H9 (cell line): Measurements from ENCODE around the gene SNCB. TPM values are rescaled to one million over a fixed set of nuclear protein-coding genes. Genes with fewer than 3 reads are reported as not detected.

Experiments used
- DNase-seq: peaks from one replicate; pipeline ENCODE4 v3.0.0-alpha.2; 2017
- H2AFZ ChIP-seq: one replicate; pipeline ENCODE4 v1.6.1; 2013; ENCODE audit warnings: mild to moderate bottlenecking, low read length, control low read depth, moderate library complexity
- H2AK5ac ChIP-seq: 2 replicates; pipeline ENCODE4 v1.6.1; 2013; ENCODE audit warnings: low read length, control low read depth, mixed read lengths; ENCODE audit not compliant: insufficient read length
- H2BK120ac ChIP-seq: one replicate; pipeline ENCODE4 v1.6.1; 2013; ENCODE audit warnings: low read depth, mild to moderate bottlenecking, low read length, control low read depth, inconsistent platforms; ENCODE audit not compliant: poor library complexity, severe bottlenecking
- H2BK12ac ChIP-seq: 2 replicates; pipeline ENCODE4 v1.6.1; 2013; ENCODE audit warnings: low read length, control low read depth, mixed read lengths, low read depth; ENCODE audit not compliant: insufficient read length
- H2BK15ac ChIP-seq: 2 replicates; pipeline ENCODE4 v1.6.1; 2013; ENCODE audit warnings: low read depth, low read length, control low read depth
- H2BK20ac ChIP-seq: one replicate; pipeline ENCODE4 v1.6.1; 2013; ENCODE audit warnings: low read depth, mild to moderate bottlenecking, low read length, control low read depth, inconsistent platforms; ENCODE audit not compliant: poor library complexity, severe bottlenecking
- H2BK5ac ChIP-seq: 2 replicates; pipeline ENCODE4 v1.6.1; 2013; ENCODE audit warnings: low read length, control low read depth, mixed read lengths; ENCODE audit not compliant: insufficient read length
- H3K14ac ChIP-seq: 2 replicates; pipeline ENCODE4 v1.6.1; 2013; ENCODE audit warnings: low read length, control low read depth; ENCODE audit not compliant: insufficient read depth
- H3K18ac ChIP-seq: 2 replicates; pipeline ENCODE4 v1.6.1; 2013; ENCODE audit warnings: low read depth, mild to moderate bottlenecking, mixed read lengths, low read length, control low read depth; ENCODE audit not compliant: insufficient read length
- H3K23ac ChIP-seq: 2 replicates; pipeline ENCODE4 v1.6.1; 2013; ENCODE audit warnings: low read length, control low read depth, mixed read lengths, low read depth; ENCODE audit not compliant: insufficient read length
- H3K23me2 ChIP-seq: 2 replicates; pipeline ENCODE4 v1.6.1; 2013; ENCODE audit warnings: low read depth, mild to moderate bottlenecking, mixed read lengths, low read length, control low read depth; ENCODE audit not compliant: insufficient read length, poor library complexity, severe bottlenecking
- H3K27ac ChIP-seq: 2 replicates; pipeline ENCODE4 v1.5.1; 2013; ENCODE audit warnings: low read length, control low read depth, mixed read lengths, low read depth; ENCODE audit not compliant: insufficient read length
- H3K27me3 ChIP-seq: 2 replicates; pipeline ENCODE4 v1.6.1; 2013; ENCODE audit warnings: low read length, control low read depth, inconsistent platforms; ENCODE audit not compliant: insufficient read depth
- H3K4ac ChIP-seq: 2 replicates; pipeline ENCODE4 v1.6.1; 2013; ENCODE audit warnings: low read depth, mild to moderate bottlenecking, control low read depth, inconsistent platforms, low read length, moderate library complexity
- H3K4me1 ChIP-seq: 2 replicates; pipeline ENCODE4 v1.6.1; 2013; ENCODE audit warnings: low read length, control low read depth, inconsistent platforms; ENCODE audit not compliant: insufficient read depth
- H3K4me2 ChIP-seq: 2 replicates; pipeline ENCODE4 v1.6.1; 2013; ENCODE audit warnings: low read length, control low read depth, mixed read lengths; ENCODE audit not compliant: insufficient read length, insufficient read depth
- H3K56ac ChIP-seq: 2 replicates; pipeline ENCODE4 v1.6.1; 2013; ENCODE audit warnings: low read depth, mild to moderate bottlenecking, mixed read lengths, low read length, control low read depth; ENCODE audit not compliant: insufficient read length
- H3K79me1 ChIP-seq: 2 replicates; pipeline ENCODE4 v1.6.1; 2013; ENCODE audit warnings: low read depth, mild to moderate bottlenecking, moderate library complexity, low read length, control low read depth, inconsistent platforms; ENCODE audit not compliant: insufficient read depth, poor library complexity, severe bottlenecking
- H3K79me2 ChIP-seq: 2 replicates; pipeline ENCODE4 v1.6.1; 2013; ENCODE audit warnings: low read length, control low read depth, inconsistent platforms; ENCODE audit not compliant: insufficient read depth
- H3K9ac ChIP-seq: 2 replicates; pipeline ENCODE4 v1.6.1; 2013; ENCODE audit warnings: low read length, control low read depth, mixed read lengths; ENCODE audit not compliant: insufficient read length; ENCODE audit errors: extremely low read depth
- H3K9me3 ChIP-seq: one replicate; pipeline ENCODE4 v1.6.1; 2013; ENCODE audit warnings: low read depth, low read length, inconsistent platforms; ENCODE audit not compliant: control insufficient read depth
- H3T11ph ChIP-seq: one replicate; pipeline ENCODE4 v1.6.1; 2013; ENCODE audit warnings: mild to moderate bottlenecking, low read length, control low read depth, inconsistent platforms
- H4K20me1 ChIP-seq: one replicate; pipeline ENCODE4 v1.6.1; 2013; ENCODE audit not compliant: control insufficient read depth, insufficient read length, insufficient read depth
- H4K5ac ChIP-seq: 2 replicates; pipeline ENCODE4 v1.6.1; 2013; ENCODE audit warnings: low read depth, mild to moderate bottlenecking, mixed read lengths, low read length, control low read depth; ENCODE audit not compliant: insufficient read length
- H4K8ac ChIP-seq: replicated peaks from 2 replicates; pipeline ENCODE4 v1.6.1; 2013; ENCODE audit warnings: low read length, control low read depth, mixed read lengths, low read depth; ENCODE audit not compliant: insufficient read length
- H4K91ac ChIP-seq: 2 replicates; pipeline ENCODE4 v1.6.1; 2013; ENCODE audit warnings: low read depth, mild to moderate bottlenecking, moderate library complexity, mixed read lengths, low read length, control low read depth; ENCODE audit not compliant: insufficient read length
- H3K27ac Mint-ChIP-seq, 3 experiments: 2 replicates in 2 of 3; 3 replicates in 1 of 3; pipeline ENCODE4 v1.8.0; 2020 to 2021; ENCODE audit warnings: mixed read lengths in 3 of 3, mild to moderate bottlenecking in 1 of 3, moderate library complexity in 1 of 3
- H3K27me3 Mint-ChIP-seq: 2 replicates; pipeline ENCODE4 v1.8.0; 2021; ENCODE audit warnings: low read depth, mild to moderate bottlenecking, moderate library complexity, mixed read lengths
- H3K36me3 Mint-ChIP-seq, 3 experiments: 2 replicates in 2 of 3; 3 replicates in 1 of 3; pipeline ENCODE4 v1.8.0; 2020 to 2021; ENCODE audit warnings: low read depth in 3 of 3, mixed read lengths in 3 of 3; ENCODE audit not compliant: insufficient read depth in 1 of 3
- H3K4me1 Mint-ChIP-seq, 2 experiments: 2 replicates each; pipeline ENCODE4 v1.8.0; 2020; ENCODE audit warnings: mixed read lengths in 2 of 2
- H3K4me3 Mint-ChIP-seq, 2 experiments: 2 replicates in 1 of 2; 3 replicates in 1 of 2; pipeline ENCODE4 v1.8.0; 2020 to 2021; ENCODE audit warnings: mild to moderate bottlenecking in 2 of 2, mixed read lengths in 2 of 2, moderate library complexity in 1 of 2
- H3K9me3 Mint-ChIP-seq, 2 experiments: 2 replicates in 1 of 2; 3 replicates in 1 of 2; pipeline ENCODE4 v1.8.0; 2020; ENCODE audit warnings: mild to moderate bottlenecking in 2 of 2, mixed read lengths in 2 of 2, moderate library complexity in 1 of 2
- CTCF ChIP-seq: fragments of 200-600 bp; sonication (generic); conservative IDR thresholded peaks from 3 replicates; pipeline ENCODE4 v1.8.0; 2021; ENCODE audit warnings: antibody characterized with exemption, mild to moderate bottlenecking
- WGBS: extraction: QIAGEN DNeasy Blood & Tissue Kit; methylation state at CpG from one replicate; pipeline ENCODE4 v1.1.7; 2013; ENCODE audit warnings: missing lambda C conversion rate, low lambda C conversion rate, mixed read lengths; ENCODE audit not compliant: insufficient read length; ENCODE audit errors: extremely low coverage; 5-methylcytosine and 5-hydroxymethylcytosine counted together
- total RNA-seq: library from RNA; stranded (reverse); gene quantifications from 2 replicates; pipeline ENCODE4 v1.2.1, GENCODE V29; 2021

SNCB gene
- total RNA-seq, 1 experiment from 2014 or later: 3.5 TPM

DNA sequence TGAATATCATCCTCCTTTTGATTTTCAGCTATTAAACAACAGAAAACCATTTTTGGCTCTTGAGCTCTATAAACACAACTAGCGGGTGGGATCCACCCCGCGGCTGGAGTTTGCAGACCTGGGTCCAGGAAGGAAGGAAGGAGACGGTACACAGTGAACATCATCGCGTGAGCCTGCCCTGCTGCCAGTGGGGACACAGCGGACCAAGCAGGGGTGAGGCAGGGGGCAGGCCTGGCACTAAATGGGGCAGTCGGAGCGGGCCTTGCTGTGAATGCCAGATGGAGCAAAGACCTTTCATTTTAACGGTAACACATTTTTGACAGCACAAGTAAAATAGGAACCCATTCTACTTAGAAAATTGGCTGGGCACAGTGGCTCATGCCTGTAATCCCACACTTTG, 31.3 kb upstream of the SNCB start:
- peaks cover 13 to 28% of the 10 kb centered on the region in 2 experiments for H3K4me1 Mint-ChIP-seq
- no CpG with 5 or more reads among the region's 10 CpGs for WGBS

More for the DNA sequence above, 31.3 kb upstream of the SNCB start:
- no peak overlapping the region for H3K4ac ChIP-seq
- H3K36me3 Mint-ChIP-seq: peaks cover 0 to 7% (median 2%) of the 10 kb centered on the region in 3 experiments; a peak in 3 of 7 replicates
- H3K27me3 ChIP-seq: no peaks in the 10 kb centered on the region
- H3K4me1 ChIP-seq: no peaks in the 10 kb centered on the region; the same call in 1 of the 2 replicates
- no peaks in the 10 kb centered on the region for H4K20me1 ChIP-seq
- no peak overlapping the region for H2BK120ac ChIP-seq
- H3K56ac ChIP-seq: no peak overlapping the region
- H2AK5ac ChIP-seq: no peak overlapping the region
- no peaks in the 10 kb centered on the region for H3K23me2 ChIP-seq
- no peak overlapping the region for H2BK5ac ChIP-seq
- H3K9me3 Mint-ChIP-seq: peaks cover 5 to 6% of the 10 kb centered on the region in 2 experiments; a peak in 3 of 5 replicates
- no peak overlapping the region for H2AFZ ChIP-seq
- no peaks in the 10 kb centered on the region; the same call in 1 of the 2 replicates for H3K27me3 Mint-ChIP-seq
- H3K27ac ChIP-seq: no peak overlapping the region
- H3K14ac ChIP-seq: no peak overlapping the region
- no peak for DNase-seq
- H3K9me3 ChIP-seq: no peaks in the 10 kb centered on the region
- no peak overlapping the region for H4K91ac ChIP-seq
- no peak overlapping the region for H3K23ac ChIP-seq
- no peaks in the 10 kb centered on the region for H3K79me2 ChIP-seq
- H3K4me3 Mint-ChIP-seq: no peak overlapping the region
- H3T11ph ChIP-seq: no peak overlapping the region
- H2BK15ac ChIP-seq: no peak overlapping the region
- H3K9ac ChIP-seq: no peak overlapping the region
- no peak overlapping the region for H4K8ac ChIP-seq
- no peaks in the 10 kb centered on the region for H3K79me1 ChIP-seq
- no peak overlapping the region for H3K18ac ChIP-seq
- no peak overlapping the region for H3K27ac Mint-ChIP-seq
- no peak overlapping the region for H3K4me2 ChIP-seq
- no peak for TF ChIP-seq CTCF
- H2BK20ac ChIP-seq: no peak overlapping the region
- no peak overlapping the region for H2BK12ac ChIP-seq
- no peak overlapping the region for H4K5ac ChIP-seq
